Measurements from ENCODE around the gene BOLA1.
"Not testable (repeated sequence)": the region's sequence is repeated elsewhere in the genome, so short reads cannot be mapped to it uniquely, and the experiment has no call there.

DNA sequence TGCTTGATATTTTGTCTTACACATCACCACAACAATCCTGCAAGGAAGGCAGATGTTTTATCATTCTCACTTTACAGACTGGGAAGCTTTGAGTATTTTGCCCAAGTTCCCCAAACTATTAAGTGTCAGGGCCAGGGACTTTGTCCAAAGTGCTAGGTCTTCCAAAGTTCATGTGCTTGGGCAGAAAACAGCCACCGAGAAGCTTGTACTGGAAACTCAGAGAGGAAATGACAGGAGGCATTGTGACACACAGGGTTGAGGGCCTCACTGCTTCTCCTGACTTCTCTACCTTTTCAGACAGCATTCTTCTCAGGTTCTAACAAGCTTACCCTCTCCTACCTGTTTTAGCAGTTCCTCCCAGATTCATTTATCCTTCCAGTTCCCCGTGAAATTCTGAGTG is 32.5 kb upstream of the BOLA1 start:
- TF ChIP-seq TCF4 (CRISPR knock-in tag; IDR thresholded peaks at IDR 0.05; ENCODE audit: borderline replicate concordance); GLIS3 (CRISPR knock-in tag; IDR thresholded peaks at IDR 0.05); ARNTL (CRISPR knock-in tag; IDR thresholded peaks at IDR 0.05; ENCODE audit: borderline replicate concordance, low read depth); OSR1 (CRISPR knock-in tag; IDR thresholded peaks at IDR 0.05); BACH2 (CRISPR knock-in tag; IDR thresholded peaks at IDR 0.05; ENCODE audit: borderline replicate concordance); ZFP30 (CRISPR knock-in tag; IDR thresholded peaks at IDR 0.05): not testable (repeated sequence)
- TF ChIP-seq, protein P1, sequence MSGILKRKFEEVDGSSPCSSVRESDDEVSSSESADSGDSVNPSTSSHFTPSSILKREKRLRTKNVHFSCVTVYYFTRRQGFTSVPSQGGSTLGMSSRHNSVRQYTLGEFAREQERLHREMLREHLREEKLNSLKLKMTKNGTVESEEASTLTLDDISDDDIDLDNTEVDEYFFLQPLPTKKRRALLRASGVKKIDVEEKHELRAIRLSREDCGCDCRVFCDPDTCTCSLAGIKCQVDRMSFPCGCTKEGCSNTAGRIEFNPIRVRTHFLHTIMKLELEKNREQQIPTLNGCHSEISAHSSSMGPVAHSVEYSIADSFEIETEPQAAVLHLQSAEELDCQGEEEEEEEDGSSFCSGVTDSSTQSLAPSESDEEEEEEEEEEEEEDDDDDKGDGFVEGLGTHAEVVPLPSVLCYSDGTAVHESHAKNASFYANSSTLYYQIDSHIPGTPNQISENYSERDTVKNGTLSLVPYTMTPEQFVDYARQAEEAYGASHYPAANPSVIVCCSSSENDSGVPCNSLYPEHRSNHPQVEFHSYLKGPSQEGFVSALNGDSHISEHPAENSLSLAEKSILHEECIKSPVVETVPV (CRISPR knock-in tag; IDR thresholded peaks at IDR 0.05) = not testable (repeated sequence)
- TF ChIP-seq, protein P2, sequence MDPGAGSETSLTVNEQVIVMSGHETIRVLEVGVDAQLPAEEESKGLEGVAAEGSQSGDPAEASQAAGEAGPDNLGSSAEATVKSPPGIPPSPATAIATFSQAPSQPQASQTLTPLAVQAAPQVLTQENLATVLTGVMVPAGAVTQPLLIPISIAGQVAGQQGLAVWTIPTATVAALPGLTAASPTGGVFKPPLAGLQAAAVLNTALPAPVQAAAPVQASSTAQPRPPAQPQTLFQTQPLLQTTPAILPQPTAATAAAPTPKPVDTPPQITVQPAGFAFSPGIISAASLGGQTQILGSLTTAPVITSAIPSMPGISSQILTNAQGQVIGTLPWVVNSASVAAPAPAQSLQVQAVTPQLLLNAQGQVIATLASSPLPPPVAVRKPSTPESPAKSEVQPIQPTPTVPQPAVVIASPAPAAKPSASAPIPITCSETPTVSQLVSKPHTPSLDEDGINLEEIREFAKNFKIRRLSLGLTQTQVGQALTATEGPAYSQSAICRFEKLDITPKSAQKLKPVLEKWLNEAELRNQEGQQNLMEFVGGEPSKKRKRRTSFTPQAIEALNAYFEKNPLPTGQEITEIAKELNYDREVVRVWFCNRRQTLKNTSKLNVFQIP (CRISPR knock-in tag; IDR thresholded peaks at IDR 0.05; ENCODE audit: borderline replicate concordance, low read depth) = not testable (repeated sequence)
- TF ChIP-seq, protein P3, sequence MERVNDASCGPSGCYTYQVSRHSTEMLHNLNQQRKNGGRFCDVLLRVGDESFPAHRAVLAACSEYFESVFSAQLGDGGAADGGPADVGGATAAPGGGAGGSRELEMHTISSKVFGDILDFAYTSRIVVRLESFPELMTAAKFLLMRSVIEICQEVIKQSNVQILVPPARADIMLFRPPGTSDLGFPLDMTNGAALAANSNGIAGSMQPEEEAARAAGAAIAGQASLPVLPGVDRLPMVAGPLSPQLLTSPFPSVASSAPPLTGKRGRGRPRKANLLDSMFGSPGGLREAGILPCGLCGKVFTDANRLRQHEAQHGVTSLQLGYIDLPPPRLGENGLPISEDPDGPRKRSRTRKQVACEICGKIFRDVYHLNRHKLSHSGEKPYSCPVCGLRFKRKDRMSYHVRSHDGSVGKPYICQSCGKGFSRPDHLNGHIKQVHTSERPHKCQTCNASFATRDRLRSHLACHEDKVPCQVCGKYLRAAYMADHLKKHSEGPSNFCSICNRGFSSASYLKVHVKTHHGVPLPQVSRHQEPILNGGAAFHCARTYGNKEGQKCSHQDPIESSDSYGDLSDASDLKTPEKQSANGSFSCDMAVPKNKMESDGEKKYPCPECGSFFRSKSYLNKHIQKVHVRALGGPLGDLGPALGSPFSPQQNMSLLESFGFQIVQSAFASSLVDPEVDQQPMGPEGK (CRISPR knock-in tag; IDR thresholded peaks at IDR 0.05; ENCODE audit: borderline replicate concordance) = not testable (repeated sequence)
- TF ChIP-seq, protein P4, sequence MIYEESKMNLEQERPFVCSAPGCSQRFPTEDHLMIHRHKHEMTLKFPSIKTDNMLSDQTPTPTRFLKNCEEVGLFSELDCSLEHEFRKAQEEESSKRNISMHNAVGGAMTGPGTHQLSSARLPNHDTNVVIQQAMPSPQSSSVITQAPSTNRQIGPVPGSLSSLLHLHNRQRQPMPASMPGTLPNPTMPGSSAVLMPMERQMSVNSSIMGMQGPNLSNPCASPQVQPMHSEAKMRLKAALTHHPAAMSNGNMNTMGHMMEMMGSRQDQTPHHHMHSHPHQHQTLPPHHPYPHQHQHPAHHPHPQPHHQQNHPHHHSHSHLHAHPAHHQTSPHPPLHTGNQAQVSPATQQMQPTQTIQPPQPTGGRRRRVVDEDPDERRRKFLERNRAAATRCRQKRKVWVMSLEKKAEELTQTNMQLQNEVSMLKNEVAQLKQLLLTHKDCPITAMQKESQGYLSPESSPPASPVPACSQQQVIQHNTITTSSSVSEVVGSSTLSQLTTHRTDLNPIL (CRISPR knock-in tag; IDR thresholded peaks at IDR 0.05; ENCODE audit: low read depth) = not testable (repeated sequence)

Measured in SK-N-SH treated with all-trans-retinoic acid at 6 μM for 48 hours (cell line).